ENCODE data around the gene DGKZ. TPM values are rescaled to one million over a fixed set of nuclear protein-coding genes. Genes with fewer than 3 reads are reported as not detected.

The DGKZ gene
- total and polyA plus RNA-seq, 2 experiments from 2014 or later: 45.1 to 170 TPM

GRCh38 chr11:46390331-46391171 lies 43.3 kb downstream of the DGKZ start:
- Mint-ChIP-seq H3K4me3 (peak overlapping the region; percentile 69), H3K27me3 (ENCODE audit: insufficient read depth, low read depth, poor library complexity) (peaks cover 62% of the 10 kb centered on the region), H3K4me1 (peaks cover 30% of the 10 kb centered on the region), H3K9me3 (no peaks in the 10 kb centered on the region; the same call in 1 of the 3 replicates), H3K36me3 (ENCODE audit: low read depth) (no peaks in the 10 kb centered on the region; the same call in 2 of the 3 replicates), H3K27ac (no peak overlapping the region)
- Histone ChIP-seq H3K4me1 (ENCODE audit: insufficient read depth) (peaks cover 28% of the 10 kb centered on the region), H2AFZ (peak overlapping the region; percentile 28; the same call in 1 of the 2 replicates), H3K9me2 (ENCODE audit: insufficient read depth) (no peaks in the 10 kb centered on the region), H3K4me3 (peak overlapping the region; percentile 76), H3K27ac (ENCODE audit: low read depth) (no peak overlapping the region), H3K4me2 (peak overlapping the region; percentile 88), H3K27me3 (ENCODE audit: insufficient read depth) (peaks cover 63% of the 10 kb centered on the region), H3F3A (replicated peaks; ENCODE audit: low read depth) (peaks cover 18% of the 10 kb centered on the region), H3K79me2 (replicated peaks; ENCODE audit: insufficient read depth) (no peaks in the 10 kb centered on the region), H4K20me1 (replicated peaks; ENCODE audit: insufficient read depth) (peaks cover 7% of the 10 kb centered on the region), H3K36me3 (ENCODE audit: insufficient read depth) (no peaks in the 10 kb centered on the region)
- no peak for TF ChIP-seq STAT1 (IDR thresholded peaks at IDR 0.05; ENCODE audit: unreplicated experiment)
- TF ChIP-seq ZNF462 (CRISPR knock-in tag; IDR thresholded peaks at IDR 0.05): no peak
- no peak for TF ChIP-seq CREB1 (CRISPR knock-in tag; IDR thresholded peaks at IDR 0.05; ENCODE audit: low read depth)
- peak; percentile 54 for TF ChIP-seq EZH2 (IDR thresholded peaks at IDR 0.05; ENCODE audit: low read depth, unreplicated experiment)
- peak; percentile 0; the same call in 2 of the 3 replicates for ATAC-seq
- DNase-seq (ENCODE audit: low spot score): peak; percentile 48

Data from GM23338 (cell line).